ENCODE measurements around the gene CHRNA9. TPM values are rescaled to one million over a fixed set of nuclear protein-coding genes. Genes with fewer than 3 reads are reported as not detected.

The CHRNA9 gene
- total and polyA plus RNA-seq, 7 experiments from 2014 or later = 0.30 to 1.1 (median 0.39) TPM; not detected in 3

DNA sequence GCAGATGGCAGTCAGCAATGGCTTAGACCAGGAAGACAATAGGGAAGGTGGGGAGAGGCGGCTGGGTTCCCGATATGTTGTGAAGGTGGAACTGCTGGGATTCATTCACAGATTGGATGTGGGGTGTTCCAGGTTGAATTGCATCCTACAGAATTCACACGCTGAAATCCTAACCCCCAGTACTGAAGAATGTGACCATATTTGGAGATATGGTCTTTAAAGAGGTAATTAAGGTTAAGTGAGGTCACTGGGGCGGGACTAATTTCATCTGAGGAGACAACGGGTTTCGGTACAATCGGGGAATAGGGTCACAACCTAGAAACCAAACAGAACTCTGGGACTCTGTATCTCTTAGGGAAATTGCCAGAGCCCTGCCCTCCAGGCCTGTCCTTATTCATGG is 5.3 kb upstream of the CHRNA9 start:
- H3K36me3 ChIP-seq (ENCODE audit: control insufficient read depth in 2 of 3, insufficient read depth in 3 of 3, low read length in 3 of 3) = no peaks in the 10 kb centered on the region
- intact Hi-C loops (cut with micrococcal nuclease) = no loop called here
- no peaks in the 10 kb centered on the region for H3K9me3 Mint-ChIP-seq
- peaks cover 0 to 14% (median 7%) of the 10 kb centered on the region in 7 donors for H3K4me1 Mint-ChIP-seq
- ChIA-PET CTCF (interaction anchor here (0.6 kb wide), 1 partner anchor 14 kb away, joined by 4 read pairs; no protein-coding TSS in a partner anchor), POLR2A (no interaction called here)
- H3K27me3 Mint-ChIP-seq = peaks cover 0 to 14% (median 7%) of the 10 kb centered on the region in 5 donors
- no peaks in the 10 kb centered on the region for H3K9me3 ChIP-seq (ENCODE audit: control insufficient read depth in 2 of 3, low read length in 3 of 3)
- H3K4me3 Mint-ChIP-seq = no peak overlapping the region
- DNase-seq (no peak), ATAC-seq (no peak)
- peaks cover 0 to 8% of the 10 kb centered on the region in 2 donors for H3K4me1 ChIP-seq (ENCODE audit: control insufficient read depth in 2 of 2, insufficient read depth in 2 of 2, low read length in 2 of 2)
- H3K4me3 ChIP-seq (ENCODE audit: low read length) = no peak overlapping the region
- H3K36me3 Mint-ChIP-seq = peaks cover 0 to 5% (median 0%) of the 10 kb centered on the region in 5 donors
- H3K27ac Mint-ChIP-seq = no peak overlapping the region
- H3K27me3 ChIP-seq (ENCODE audit: control insufficient read depth in 2 of 2, insufficient read depth in 2 of 2, low read length in 2 of 2) = no peaks in the 10 kb centered on the region
- H3K27ac ChIP-seq (ENCODE audit: low read depth, low read length) = no peak overlapping the region

DNA sequence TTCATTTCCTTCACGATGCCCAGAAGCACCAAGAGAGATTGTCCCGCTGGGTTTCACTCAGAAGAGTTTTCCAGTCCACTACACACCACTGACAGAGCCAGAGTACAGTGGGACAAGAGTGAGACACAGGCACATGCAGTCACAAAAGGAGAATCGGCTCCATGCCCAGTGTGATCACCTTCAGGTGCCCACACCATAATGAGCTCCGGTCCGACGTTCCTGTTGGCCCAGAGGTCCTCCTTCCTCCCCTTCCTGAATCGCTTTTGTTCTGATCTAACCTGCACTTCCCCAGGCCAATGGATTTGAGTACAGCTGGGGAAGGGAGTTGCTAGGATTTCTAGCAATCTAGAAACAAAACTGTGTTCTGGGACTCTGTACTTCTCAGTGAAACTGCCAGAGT is 4.6 kb upstream of the CHRNA9 start:
- H3K4me3 Mint-ChIP-seq = no peak overlapping the region

DNA sequence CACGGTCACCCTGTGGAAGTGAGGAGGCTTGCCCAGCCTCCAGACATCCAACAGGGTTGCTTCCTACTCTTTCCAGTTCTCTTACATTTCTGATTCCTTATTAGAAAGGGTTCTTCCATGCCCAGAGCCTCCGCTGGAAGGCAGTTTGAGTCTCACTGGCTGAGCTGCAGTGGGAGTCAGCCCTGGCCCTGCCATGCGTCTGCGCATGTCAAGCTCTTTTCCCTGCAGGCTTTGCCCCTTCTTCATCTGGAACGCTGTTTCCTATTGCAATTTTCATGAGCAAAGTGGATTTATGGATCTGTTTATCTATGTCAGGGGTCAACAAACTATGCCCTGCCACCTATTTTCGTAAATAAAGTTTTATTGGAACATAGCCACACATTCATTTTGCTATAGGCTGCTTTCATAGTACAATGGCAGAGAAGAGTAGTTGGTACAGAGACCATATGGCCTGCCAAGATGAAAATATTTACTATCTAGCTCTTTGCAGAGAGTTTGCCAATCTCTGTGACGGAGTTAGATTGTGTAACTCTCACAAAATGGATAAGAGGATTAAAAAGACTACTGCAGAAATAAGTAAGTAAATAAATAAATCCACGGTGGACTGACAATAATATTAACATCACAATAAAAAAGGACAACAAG is 3.9 kb upstream of the CHRNA9 start:
- Histone ChIP-seq H3K4me3 (ENCODE audit: low read length) (no peak overlapping the region), H3K36me3 (ENCODE audit: control insufficient read depth in 2 of 3, insufficient read depth in 3 of 3, low read length in 3 of 3) (no peaks in the 10 kb centered on the region), H3K9me3 (ENCODE audit: control insufficient read depth in 2 of 3, low read length in 3 of 3) (no peaks in the 10 kb centered on the region), H3K27me3 (ENCODE audit: control insufficient read depth in 2 of 2, insufficient read depth in 2 of 2, low read length in 2 of 2) (no peaks in the 10 kb centered on the region), H3K27ac (ENCODE audit: low read depth, low read length) (no peak overlapping the region), H3K4me1 (ENCODE audit: control insufficient read depth in 2 of 2, insufficient read depth in 2 of 2, low read length in 2 of 2) (no peaks in the 10 kb centered on the region)
- ATAC-seq (no peak), DNase-seq (no peak)
- peaks cover 0 to 6% (median 0%) of the 10 kb centered on the region in 7 donors for H3K4me1 Mint-ChIP-seq
- H3K9me3 Mint-ChIP-seq = no peaks in the 10 kb centered on the region
- H3K36me3 Mint-ChIP-seq = peaks cover 0 to 5% (median 0%) of the 10 kb centered on the region in 5 donors
- ChIA-PET CTCF (no interaction called here), POLR2A (no interaction called here)
- H3K27ac Mint-ChIP-seq = no peak overlapping the region
- intact Hi-C loops (cut with micrococcal nuclease) = no loop called here
- no peak overlapping the region for H3K4me3 Mint-ChIP-seq
- H3K27me3 Mint-ChIP-seq = peaks cover 0 to 14% (median 7%) of the 10 kb centered on the region in 5 donors

More for the DNA sequence above, 4.6 kb upstream of the CHRNA9 start:
- H3K27me3 Mint-ChIP-seq = peaks cover 0 to 14% (median 7%) of the 10 kb centered on the region in 5 donors
- H3K36me3 Mint-ChIP-seq = peaks cover 0 to 5% (median 0%) of the 10 kb centered on the region in 5 donors
- H3K9me3 Mint-ChIP-seq = no peaks in the 10 kb centered on the region
- no peak for DNase-seq
- no peaks in the 10 kb centered on the region for H3K36me3 ChIP-seq (ENCODE audit: control insufficient read depth in 2 of 3, insufficient read depth in 3 of 3, low read length in 3 of 3)
- H3K27me3 ChIP-seq (ENCODE audit: control insufficient read depth in 2 of 2, insufficient read depth in 2 of 2, low read length in 2 of 2) = no peaks in the 10 kb centered on the region
- H3K27ac ChIP-seq (ENCODE audit: low read depth, low read length) = no peak overlapping the region
- no peak for ATAC-seq
- no peak overlapping the region for H3K27ac Mint-ChIP-seq
- intact Hi-C loops (cut with micrococcal nuclease) = no loop called here
- CTCF ChIA-PET = interaction anchor here (0.5 kb wide), 1 partner anchor 122 kb away, joined by 4 read pairs; no protein-coding TSS in a partner anchor
- H3K4me3 ChIP-seq (ENCODE audit: low read length) = no peak overlapping the region
- H3K4me1 ChIP-seq (ENCODE audit: control insufficient read depth in 2 of 2, insufficient read depth in 2 of 2, low read length in 2 of 2) = peaks cover 0 to 3% of the 10 kb centered on the region in 2 donors
- POLR2A ChIA-PET = no interaction called here
- H3K4me1 Mint-ChIP-seq = peaks cover 0 to 8% (median 2%) of the 10 kb centered on the region in 7 donors
- no peaks in the 10 kb centered on the region for H3K9me3 ChIP-seq (ENCODE audit: control insufficient read depth in 2 of 3, low read length in 3 of 3)

DNA sequence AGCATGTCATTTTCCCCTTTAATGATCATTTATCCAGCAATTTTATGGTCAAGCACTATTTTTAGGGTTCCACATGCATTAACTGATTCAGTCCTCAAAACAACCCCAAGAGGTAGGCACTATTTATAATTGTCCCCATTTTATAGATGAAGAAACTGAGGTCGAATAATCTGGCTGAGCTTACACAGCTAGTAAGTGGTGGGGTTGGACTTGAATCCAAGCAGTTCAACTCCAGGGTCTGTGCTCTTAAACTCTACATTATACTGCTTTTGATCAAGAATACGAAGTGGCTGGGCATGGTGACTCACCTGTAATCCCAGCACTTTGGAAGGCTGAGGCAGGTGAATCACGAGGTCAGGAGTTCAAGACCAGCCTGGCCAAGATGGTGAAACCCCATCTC is 3.2 kb upstream of the CHRNA9 start:
- Histone ChIP-seq H3K27ac (ENCODE audit: low read depth, low read length) (no peak overlapping the region), H3K9me3 (ENCODE audit: control insufficient read depth in 2 of 3, low read length in 3 of 3) (no peaks in the 10 kb centered on the region), H3K4me3 (ENCODE audit: low read length) (no peak overlapping the region), H3K27me3 (ENCODE audit: control insufficient read depth in 2 of 2, insufficient read depth in 2 of 2, low read length in 2 of 2) (no peaks in the 10 kb centered on the region), H3K36me3 (ENCODE audit: control insufficient read depth in 2 of 3, insufficient read depth in 3 of 3, low read length in 3 of 3) (no peaks in the 10 kb centered on the region), H3K4me1 (ENCODE audit: control insufficient read depth in 2 of 2, insufficient read depth in 2 of 2, low read length in 2 of 2) (no peaks in the 10 kb centered on the region)
- Mint-ChIP-seq H3K27ac (no peak overlapping the region), H3K4me3 (no peak overlapping the region), H3K36me3 (peaks cover 0 to 5% (median 0%) of the 10 kb centered on the region in 5 donors), H3K9me3 (no peaks in the 10 kb centered on the region), H3K27me3 (peaks cover 0 to 14% (median 7%) of the 10 kb centered on the region in 5 donors), H3K4me1 (peaks cover 0 to 6% (median 0%) of the 10 kb centered on the region in 7 donors)
- ATAC-seq = no peak
- CTCF ChIA-PET = no interaction called here
- POLR2A ChIA-PET = no interaction called here
- intact Hi-C loops (cut with micrococcal nuclease) = no loop called here
- DNase-seq = no peak

DNA sequence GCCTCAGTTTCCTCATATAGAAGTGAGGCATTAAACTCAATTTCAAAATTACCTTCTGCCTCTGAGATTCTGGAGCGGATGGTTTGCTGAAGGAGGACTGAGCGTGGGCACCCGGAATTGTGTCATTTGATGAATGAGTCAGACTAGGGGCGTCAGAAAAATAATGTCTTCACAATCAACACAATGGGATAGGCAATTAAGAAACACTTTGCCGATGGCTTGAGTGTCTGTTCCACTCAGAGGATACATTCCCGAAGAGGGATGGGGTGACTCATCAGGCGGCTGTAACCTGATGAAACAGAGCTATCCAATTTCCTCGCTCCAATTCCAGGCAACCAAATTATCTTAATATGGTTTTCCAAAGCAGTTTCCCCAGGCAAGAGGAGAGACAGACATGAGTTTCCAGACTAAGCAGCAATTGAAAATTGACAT is 1.2 kb upstream of the CHRNA9 start:
- intact Hi-C loops (cut with micrococcal nuclease) = no loop called here
- DNase-seq (no peak), ATAC-seq (no peak)
- Mint-ChIP-seq H3K36me3 (peaks cover 0 to 5% (median 0%) of the 10 kb centered on the region in 5 donors), H3K27ac (no peak overlapping the region), H3K27me3 (peaks cover 0 to 11% (median 3%) of the 10 kb centered on the region in 5 donors), H3K9me3 (no peaks in the 10 kb centered on the region), H3K4me1 (peaks cover 0 to 6% (median 0%) of the 10 kb centered on the region in 7 donors), H3K4me3 (no peak overlapping the region)
- H3K27ac ChIP-seq (ENCODE audit: low read depth, low read length) = no peak overlapping the region
- H3K4me1 ChIP-seq (ENCODE audit: control insufficient read depth in 2 of 2, insufficient read depth in 2 of 2, low read length in 2 of 2) = no peaks in the 10 kb centered on the region
- H3K4me3 ChIP-seq (ENCODE audit: low read length) = no peak overlapping the region
- CTCF ChIA-PET = interaction anchor here (0.6 kb wide), 1 partner anchor 463 kb away, joined by 3 read pairs; no protein-coding TSS in a partner anchor
- H3K36me3 ChIP-seq (ENCODE audit: control insufficient read depth in 2 of 3, insufficient read depth in 3 of 3, low read length in 3 of 3) = no peaks in the 10 kb centered on the region
- no peaks in the 10 kb centered on the region for H3K9me3 ChIP-seq (ENCODE audit: control insufficient read depth in 2 of 3, low read length in 3 of 3)
- POLR2A ChIA-PET = no interaction called here
- no peaks in the 10 kb centered on the region for H3K27me3 ChIP-seq (ENCODE audit: control insufficient read depth in 2 of 2, insufficient read depth in 2 of 2, low read length in 2 of 2)

DNA sequence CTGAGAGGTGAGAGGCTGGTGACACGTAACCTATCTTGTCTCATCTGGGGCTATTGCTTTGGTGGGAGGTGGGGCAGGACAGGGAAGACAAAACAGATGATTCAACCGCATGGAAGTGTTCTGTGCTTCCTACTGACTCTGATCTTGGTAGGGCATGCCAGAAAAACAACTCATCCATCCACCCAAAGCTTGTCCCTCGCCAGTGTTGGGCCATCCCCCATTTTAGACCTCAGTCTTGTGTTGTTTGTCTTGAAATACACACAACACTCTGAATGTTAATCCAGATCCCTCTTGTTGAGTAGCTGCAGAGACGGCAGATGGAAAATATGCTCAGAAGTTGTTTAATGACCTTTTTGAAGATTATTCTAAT is 377 bp downstream of the CHRNA9 start:
- H3K9me3 ChIP-seq (ENCODE audit: control insufficient read depth in 2 of 3, low read length in 3 of 3) = no peaks in the 10 kb centered on the region
- peaks cover 0 to 10% (median 0%) of the 10 kb centered on the region in 7 donors for H3K4me1 Mint-ChIP-seq
- ChIA-PET CTCF (no interaction called here), POLR2A (no interaction called here)
- H3K4me1 ChIP-seq (ENCODE audit: control insufficient read depth in 2 of 2, insufficient read depth in 2 of 2, low read length in 2 of 2) = no peaks in the 10 kb centered on the region
- no peaks in the 10 kb centered on the region for H3K36me3 ChIP-seq (ENCODE audit: control insufficient read depth in 2 of 3, insufficient read depth in 3 of 3, low read length in 3 of 3)
- intact Hi-C loops (cut with micrococcal nuclease) = no loop called here
- ATAC-seq = no peak
- no peak overlapping the region for H3K4me3 ChIP-seq (ENCODE audit: low read length)
- peaks cover 0 to 5% (median 0%) of the 10 kb centered on the region in 5 donors for H3K36me3 Mint-ChIP-seq
- peaks cover 0 to 9% (median 3%) of the 10 kb centered on the region in 5 donors for H3K27me3 Mint-ChIP-seq
- no peaks in the 10 kb centered on the region for H3K27me3 ChIP-seq (ENCODE audit: control insufficient read depth in 2 of 2, insufficient read depth in 2 of 2, low read length in 2 of 2)
- no peak overlapping the region for H3K27ac Mint-ChIP-seq
- no peak for DNase-seq
- H3K9me3 Mint-ChIP-seq = peaks cover 0 to under 1% (median 0%) of the 10 kb centered on the region in 11 donors
- H3K4me3 Mint-ChIP-seq = no peak overlapping the region
- no peak overlapping the region for H3K27ac ChIP-seq (ENCODE audit: low read depth, low read length)

DNA sequence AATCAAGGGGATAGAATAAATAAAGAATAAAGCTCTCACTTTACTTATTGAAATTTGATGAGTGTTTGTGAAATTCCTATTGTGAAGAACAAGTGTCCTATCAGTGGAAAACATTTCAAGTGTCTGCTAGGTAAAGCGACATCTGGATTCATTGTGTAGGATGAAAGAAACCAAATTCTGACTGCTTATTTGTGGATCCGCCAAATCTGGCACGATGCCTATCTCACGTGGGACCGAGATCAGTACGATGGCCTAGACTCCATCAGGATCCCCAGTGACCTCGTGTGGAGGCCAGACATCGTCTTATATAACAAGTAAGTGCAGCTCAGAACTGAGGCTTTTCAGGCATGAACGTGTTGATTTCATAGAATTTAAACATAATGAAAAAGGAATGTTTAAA is 1.9 kb downstream of the CHRNA9 start:
- Histone ChIP-seq H3K27me3 (ENCODE audit: control insufficient read depth in 2 of 2, insufficient read depth in 2 of 2, low read length in 2 of 2) (no peaks in the 10 kb centered on the region), H3K36me3 (ENCODE audit: control insufficient read depth in 2 of 3, insufficient read depth in 3 of 3, low read length in 3 of 3) (no peaks in the 10 kb centered on the region), H3K4me3 (ENCODE audit: low read length) (no peak overlapping the region), H3K27ac (ENCODE audit: low read depth, low read length) (no peak overlapping the region), H3K9me3 (ENCODE audit: control insufficient read depth in 2 of 3, low read length in 3 of 3) (no peaks in the 10 kb centered on the region), H3K4me1 (ENCODE audit: control insufficient read depth in 2 of 2, insufficient read depth in 2 of 2, low read length in 2 of 2) (no peaks in the 10 kb centered on the region)
- DNase-seq = no peak
- POLR2A ChIA-PET = no interaction called here
- peaks cover 0 to 9% (median 0%) of the 10 kb centered on the region in 5 donors for H3K27me3 Mint-ChIP-seq
- H3K9me3 Mint-ChIP-seq = peaks cover 0 to 3% (median 0%) of the 10 kb centered on the region in 11 donors
- peaks cover 0 to under 1% (median 0%) of the 10 kb centered on the region in 5 donors for H3K36me3 Mint-ChIP-seq
- CTCF ChIA-PET = no interaction called here
- peaks cover 0 to 11% (median 0%) of the 10 kb centered on the region in 7 donors for H3K4me1 Mint-ChIP-seq
- peak overlapping the region in 1 of 9 donors; percentile 20 for H3K27ac Mint-ChIP-seq
- ATAC-seq = no peak
- intact Hi-C loops (cut with micrococcal nuclease) = no loop called here
- no peak overlapping the region for H3K4me3 Mint-ChIP-seq
